Measurements from ENCODE around the gene MAP2K6.

The MAP2K6 gene

GRCh38 chr17:69499318-69499717 is 84.8 kb downstream of the MAP2K6 start:
- no peak overlapping the region for H3K4me3 ChIP-seq (ENCODE audit: low read length)
- TF ChIP-seq CTCF (conservative IDR thresholded peaks at IDR 0.05; ENCODE audit: low read depth, low read length) = no peak
- no peak for DNase-seq (ENCODE audit: low read depth)

GRCh38 chr17:69500911-69501429 is 86.5 kb downstream of the MAP2K6 start:
- DNase-seq (ENCODE audit: low read depth) = no peak
- TF ChIP-seq CTCF (conservative IDR thresholded peaks at IDR 0.05; ENCODE audit: low read depth, low read length) = no peak
- H3K4me3 ChIP-seq (ENCODE audit: low read length) = no peak overlapping the region

DNA sequence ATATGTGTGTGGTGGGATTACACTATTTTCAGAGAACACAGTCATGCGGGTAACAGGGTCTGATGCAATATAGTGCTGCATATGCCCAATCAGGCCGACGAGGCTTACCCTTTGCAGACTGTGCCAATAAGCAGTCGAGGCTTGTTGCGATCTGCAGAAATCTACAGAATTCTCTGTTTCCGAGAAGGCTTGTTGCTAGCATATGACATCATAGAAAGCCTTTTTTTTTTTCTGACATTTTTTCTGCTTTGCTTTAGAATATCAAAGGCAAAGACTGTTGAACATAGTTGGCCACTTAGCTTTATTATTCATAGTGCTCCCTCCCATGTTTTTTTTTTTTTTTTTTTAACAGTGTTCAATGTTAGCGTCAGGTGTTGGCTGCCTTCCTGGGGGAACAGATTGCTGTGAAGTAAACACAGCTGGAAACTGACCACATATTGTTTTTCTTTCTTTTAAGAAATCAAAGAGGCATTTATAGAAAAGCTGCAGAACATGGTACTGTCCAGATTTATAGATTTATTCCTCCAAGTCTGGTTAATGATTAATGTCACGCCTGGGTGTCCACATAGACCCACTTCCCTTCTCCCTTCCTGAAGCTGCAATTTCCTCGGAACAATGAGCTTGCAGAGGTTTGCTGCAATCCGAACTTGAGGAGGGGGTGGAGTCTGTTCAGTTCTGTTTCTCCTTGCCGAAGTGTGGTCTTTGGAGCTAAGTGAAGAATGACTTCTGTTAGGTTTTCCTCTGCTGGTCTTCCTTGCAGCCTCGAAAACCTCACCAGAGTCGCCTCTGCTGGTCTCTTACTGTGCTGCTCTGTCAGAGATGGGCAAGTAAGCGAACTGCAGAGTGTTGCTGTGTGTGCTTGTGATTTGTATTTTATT is 87.3 kb downstream of the MAP2K6 start:
- peak overlapping the region; percentile 27 for H3K4me3 ChIP-seq (ENCODE audit: low read length)
- no peak for TF ChIP-seq CTCF (conservative IDR thresholded peaks at IDR 0.05; ENCODE audit: low read depth, low read length)
- peak; percentile 55 for DNase-seq (ENCODE audit: low read depth)

GRCh38 chr17:69503711-69504110 is 89.2 kb downstream of the MAP2K6 start:
- no peak overlapping the region for H3K4me3 ChIP-seq (ENCODE audit: low read length)
- DNase-seq (ENCODE audit: low read depth) = no peak
- TF ChIP-seq CTCF (conservative IDR thresholded peaks at IDR 0.05; ENCODE audit: low read depth, low read length) = no peak

DNA sequence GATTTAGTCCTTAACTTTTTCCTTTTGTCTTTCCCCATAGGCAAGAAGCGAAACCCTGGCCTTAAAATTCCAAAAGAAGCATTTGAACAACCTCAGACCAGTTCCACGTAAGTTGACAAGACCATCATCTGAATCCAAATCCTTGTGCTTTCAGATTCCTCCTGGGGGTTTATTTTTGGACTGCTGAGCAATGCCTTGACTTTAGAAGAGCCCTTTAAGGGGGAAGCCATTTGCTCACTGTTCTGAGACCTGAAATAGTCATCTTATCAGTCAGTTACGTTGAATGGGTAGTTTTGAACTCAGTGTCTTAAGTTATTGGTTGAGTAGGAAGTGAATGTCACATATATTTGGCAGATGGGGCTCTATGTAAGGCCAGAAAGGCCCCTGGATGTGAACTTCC is 91.2 kb downstream of the MAP2K6 start:
- DNase-seq (ENCODE audit: low read depth) = no peak
- no peak overlapping the region for H3K4me3 ChIP-seq (ENCODE audit: low read length)
- TF ChIP-seq CTCF (conservative IDR thresholded peaks at IDR 0.05; ENCODE audit: low read depth, low read length) = no peak

DNA sequence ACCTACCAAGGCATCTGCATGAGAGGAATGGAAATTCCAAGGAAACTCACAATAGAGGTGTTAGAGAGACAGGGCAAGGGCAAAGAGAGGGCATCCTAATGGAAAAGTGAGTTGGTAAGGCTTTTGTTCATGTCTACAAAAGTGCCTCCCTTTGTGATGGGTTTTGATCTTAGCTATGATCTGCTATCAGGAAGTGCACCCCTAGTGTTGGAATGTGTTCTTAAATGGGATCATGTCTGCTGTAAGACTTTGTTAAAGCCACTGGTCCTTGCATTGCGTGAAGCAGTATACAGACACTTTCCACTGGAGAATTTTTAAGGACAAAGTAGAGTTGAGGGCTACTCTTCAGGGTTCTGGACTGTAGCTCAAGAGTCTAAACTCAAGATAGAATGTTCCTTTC is 92.0 kb downstream of the MAP2K6 start:
- TF ChIP-seq CTCF (conservative IDR thresholded peaks at IDR 0.05; ENCODE audit: low read depth, low read length) = peak; percentile 44
- no peak for DNase-seq (ENCODE audit: low read depth)
- H3K4me3 ChIP-seq (ENCODE audit: low read length) = no peak overlapping the region

- TF ChIP-seq CTCF (conservative IDR thresholded peaks at IDR 0.05; ENCODE audit: low read depth, low read length) = no peak
- H3K4me3 ChIP-seq (ENCODE audit: low read length) = no peak overlapping the region
- no peak for DNase-seq (ENCODE audit: low read depth)
These were observed 94.3 kb downstream of the MAP2K6 start for GRCh38 chr17:69508814-69509213.
